ENCODE results near the gene TSEN15.

TSEN15 gene

DNA sequence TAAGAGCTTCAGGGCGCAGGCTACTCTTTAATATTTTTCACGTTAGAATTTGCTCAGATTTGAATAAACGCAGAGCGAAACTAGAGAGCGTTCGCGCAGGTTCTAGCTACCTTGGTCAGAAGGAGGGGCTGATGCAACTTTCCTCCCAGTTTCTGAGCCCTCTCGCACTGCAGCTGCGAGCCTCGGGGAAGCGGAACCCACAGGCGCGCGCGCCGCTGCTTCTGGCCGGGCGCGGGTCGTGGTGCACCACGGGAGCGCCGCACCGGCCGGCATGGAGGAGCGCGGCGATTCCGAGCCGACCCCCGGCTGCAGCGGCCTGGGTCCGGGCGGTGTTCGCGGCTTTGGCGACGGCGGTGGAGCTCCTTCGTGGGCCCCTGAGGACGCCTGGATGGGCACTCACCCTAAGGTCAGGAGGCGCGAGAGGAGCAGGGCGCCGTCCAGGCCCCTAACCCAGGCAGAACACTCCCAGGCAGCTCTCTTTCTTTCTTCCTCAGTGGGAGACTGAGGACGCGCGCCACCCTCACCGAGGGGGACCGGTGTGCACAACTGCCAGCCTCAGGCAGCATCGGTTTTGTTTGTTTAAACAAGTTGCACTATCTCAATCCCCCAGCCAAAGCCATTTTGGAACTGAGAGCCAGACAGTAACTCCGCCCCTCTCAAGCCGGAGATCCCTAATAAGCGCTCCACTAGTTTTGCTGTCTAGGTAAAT, at the start of gene TSEN15:
TSEN15 (plus strand) TSS at position 246 of the 709 bp plus-strand sequence; CDS start at position 272, 26 bp downstream.
- peak; percentile 76 for DNase-seq

DNA sequence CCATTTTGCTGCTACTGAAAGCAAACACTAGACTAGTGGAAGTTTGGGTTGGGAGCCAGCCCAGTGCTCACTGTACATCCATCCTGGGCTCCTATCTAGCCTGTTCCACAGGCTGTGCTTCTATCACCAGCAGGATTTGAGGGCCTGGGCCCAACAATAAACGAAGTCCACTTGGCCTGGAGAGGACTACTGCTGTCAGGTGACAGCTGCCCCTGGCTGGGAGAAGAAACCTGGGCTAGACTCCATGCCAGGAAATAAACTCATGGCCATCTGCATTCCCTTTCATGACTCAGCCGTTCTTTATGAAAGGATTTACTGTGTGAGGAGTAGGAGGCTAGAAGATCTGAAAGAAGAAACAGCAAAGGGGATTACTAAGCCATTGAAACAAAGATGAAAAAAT, 49.5 kb upstream of the TSEN15 start:
- no peak for DNase-seq

DNA sequence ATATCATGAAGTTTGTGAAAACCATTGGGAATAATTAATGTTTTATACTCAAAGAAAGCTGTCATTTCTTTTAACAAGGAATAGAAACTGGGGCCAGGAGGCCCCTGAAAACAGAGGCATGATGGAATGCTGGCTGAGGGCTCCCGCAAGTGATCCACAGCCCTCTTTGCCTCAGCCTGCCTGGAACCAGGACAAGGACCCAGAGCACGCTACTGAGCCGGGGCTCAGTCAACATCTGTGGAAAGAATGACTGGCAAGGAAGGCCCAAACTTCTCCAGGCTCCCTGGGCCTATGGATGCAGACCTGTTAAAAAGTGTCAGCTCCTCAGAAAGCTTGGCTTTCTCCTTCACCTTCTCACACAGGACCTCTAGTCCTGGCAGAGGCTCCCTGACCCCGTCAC, 46.6 kb upstream of the TSEN15 start:
- DNase-seq: no peak

DNA sequence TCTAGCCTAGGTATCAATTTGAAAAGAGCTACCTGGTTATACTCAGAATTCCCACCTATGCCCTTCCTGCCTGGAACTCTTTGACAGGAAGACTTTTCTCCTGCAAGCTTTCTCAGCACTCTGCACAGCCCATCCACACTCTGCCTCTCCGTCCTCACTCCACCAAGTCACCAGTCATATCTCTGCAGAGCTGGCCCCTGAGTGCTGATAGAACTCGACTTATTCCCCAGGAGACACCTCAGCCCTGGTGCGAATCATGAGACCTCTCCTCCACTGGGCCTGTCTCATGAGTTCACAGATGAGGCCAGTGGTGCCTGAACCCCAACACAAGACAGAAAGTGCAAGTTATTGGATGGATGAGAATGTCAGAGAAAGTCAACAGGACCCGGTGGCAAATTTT, 46.0 kb upstream of the TSEN15 start:
- no peak for DNase-seq

DNA sequence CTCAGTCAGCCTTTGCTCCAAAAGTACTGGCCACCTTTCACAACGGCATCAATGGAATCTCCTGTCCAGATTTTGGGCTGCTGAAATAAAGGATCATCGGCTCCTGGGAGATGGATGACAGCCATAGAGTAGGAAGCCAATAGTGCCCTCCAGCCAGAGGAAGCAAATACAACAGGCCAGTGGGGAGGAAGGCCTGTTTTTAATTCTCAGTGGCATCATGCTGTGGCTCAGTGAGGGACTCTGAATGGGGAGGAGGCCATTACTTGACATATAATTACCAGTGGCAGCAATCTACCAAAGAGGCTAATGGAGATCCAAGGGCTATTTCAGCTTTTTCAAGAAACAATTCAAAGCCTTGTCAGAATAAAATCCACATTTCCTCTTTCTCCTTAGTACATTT, 40.7 kb upstream of the TSEN15 start:
- DNase-seq: no peak

DNA sequence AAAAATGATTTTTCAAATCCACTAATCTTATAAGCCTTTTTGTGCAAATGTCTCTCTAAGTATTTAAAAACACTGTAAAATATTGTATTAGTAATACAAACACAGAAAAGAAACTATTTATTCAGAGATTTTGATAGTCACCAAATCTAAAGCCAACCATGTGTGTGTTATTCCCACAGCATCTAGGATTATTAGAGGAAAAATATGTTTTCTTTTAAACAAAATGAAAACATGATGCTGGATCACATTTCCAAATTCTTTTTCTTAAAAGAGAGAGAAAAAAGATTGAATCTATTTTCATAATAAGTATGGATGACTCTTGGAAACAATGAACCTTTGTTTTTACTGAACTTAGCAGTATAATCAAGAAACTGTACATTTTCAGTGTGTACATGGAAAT, 39.3 kb upstream of the TSEN15 start:
- no peak for DNase-seq

DNA sequence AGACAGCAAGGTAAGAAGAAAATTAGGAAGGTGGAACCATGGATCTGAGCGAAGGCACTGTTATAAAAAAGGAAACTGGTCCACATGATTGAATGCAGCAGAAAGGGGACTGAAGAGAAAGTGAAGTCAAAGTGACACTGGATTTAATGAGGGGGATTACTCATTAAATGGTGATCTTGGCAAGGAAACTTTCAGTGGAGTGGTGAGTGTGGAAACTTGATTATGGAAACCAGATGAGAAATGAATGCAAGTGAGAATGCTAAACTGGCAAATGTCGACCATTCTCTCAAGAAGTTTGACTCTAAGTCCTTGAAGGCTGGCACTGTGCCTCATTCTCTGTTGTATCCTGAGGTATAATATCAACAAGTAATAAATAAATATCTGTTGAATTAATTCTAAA, 37.3 kb upstream of the TSEN15 start:
- no peak for DNase-seq

DNA sequence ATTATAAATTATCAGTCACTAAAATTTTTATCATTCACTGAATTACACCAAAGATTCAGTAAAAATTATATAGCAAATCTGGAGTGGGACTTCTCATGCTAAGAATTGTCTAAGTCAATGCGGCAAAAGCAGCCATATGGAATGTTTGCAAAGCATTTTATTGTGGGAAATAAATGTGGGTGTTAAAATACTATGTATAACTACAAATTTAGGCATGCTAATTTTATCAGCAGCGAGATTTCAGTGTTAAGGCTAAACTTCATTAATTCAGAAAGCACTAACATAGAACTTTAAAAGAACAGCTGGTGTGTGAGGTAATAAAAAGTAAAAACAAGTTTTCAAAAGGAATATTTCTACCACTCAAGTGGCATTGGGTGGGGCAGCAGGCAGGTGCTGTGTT, 35.4 kb upstream of the TSEN15 start:
- no peak for DNase-seq

DNA sequence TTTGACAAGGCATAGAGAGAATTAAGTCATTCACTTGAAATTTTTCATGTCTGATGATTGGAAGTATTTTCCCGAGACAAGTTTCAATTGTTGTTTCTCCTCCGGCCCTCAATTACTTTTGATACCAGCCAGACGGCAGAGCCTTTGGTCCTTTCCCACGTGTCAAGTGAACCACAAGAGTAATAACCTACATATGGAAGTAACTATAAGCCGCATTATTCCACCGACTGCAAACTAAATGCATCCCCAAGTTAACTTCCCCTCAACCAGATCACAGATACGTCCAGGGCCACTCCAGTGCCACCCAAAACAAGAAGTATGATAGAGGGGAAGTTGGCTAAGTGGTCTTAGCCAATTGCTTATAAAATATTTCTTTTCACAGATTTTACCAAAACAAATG, 34.2 kb upstream of the TSEN15 start:
- DNase-seq: no peak

DNA sequence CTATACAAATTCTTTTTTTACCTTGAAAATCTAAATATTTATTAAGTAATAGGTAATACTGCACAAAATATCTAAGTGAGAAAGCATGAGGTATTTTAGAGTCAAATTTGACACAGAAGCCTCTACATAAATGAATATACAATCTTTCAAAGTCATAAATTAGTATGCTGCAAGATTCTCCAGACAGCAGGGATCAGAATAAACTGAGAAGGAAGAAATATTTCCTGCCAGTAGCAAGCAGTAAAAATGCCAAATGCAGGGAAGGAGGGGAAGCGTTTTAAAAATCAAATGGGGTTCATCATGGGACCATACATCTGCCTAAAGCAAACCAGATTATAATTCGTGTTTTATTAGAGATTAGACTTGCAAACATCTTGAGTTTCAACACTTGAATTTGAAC, 32.9 kb upstream of the TSEN15 start:
- DNase-seq: no peak

DNA sequence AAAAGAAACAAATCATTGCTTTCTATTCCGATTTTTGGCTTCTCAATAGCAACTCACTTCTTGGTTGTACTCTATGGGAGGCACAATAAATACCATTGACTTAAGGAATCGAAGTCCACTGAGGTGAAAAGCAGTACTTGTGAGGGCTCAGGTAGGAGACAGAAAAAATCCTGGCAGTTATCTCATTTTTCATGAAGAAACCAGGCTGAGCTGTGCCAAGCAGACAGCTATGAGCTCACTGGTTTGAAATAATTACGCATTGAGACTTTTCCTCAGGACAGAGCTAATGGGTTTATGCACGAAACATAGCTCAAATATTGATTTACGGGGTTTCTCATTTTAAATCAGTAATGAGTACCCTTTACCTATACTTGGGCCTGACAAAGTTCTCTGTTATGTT, 32.5 kb upstream of the TSEN15 start:
- DNase-seq: no peak

DNA sequence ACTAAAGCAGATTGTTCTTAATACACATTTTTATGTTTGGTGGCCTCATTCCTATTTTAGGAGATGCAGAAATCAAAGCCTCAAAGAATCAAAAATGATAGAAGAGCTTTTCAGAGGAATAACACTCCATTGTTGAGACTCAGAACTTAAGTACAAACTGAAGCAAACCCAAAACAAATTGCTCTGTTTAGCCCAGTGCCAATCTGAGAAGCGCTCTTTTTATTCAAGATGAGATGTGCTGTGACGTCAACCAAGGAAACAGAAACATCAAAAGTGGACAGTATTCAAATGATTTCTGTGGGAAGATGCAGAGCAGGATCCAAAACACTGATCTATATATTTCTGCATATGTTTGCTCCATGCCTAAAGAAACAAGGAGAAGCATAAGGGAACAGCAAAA, 32.0 kb upstream of the TSEN15 start:
- DNase-seq: no peak

DNA sequence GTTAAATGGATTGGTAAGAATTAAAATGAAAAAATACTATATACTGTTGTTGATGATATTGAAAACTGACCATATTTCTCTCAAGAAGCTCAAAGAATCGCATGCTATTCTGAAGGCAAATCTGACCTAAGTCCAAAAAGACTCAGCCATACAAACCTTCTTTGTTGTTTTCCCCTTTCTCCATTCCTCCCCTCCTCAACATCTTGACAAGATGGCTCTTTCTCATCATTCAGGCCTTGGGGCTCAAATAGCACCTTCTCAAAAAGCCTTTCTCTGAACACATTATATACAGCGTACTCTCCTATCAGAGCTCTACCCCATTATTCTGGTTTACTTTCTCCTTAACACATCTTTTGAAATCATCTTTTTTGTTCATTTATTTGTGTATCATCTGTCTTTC, 31.2 kb upstream of the TSEN15 start:
- no peak for DNase-seq

DNA sequence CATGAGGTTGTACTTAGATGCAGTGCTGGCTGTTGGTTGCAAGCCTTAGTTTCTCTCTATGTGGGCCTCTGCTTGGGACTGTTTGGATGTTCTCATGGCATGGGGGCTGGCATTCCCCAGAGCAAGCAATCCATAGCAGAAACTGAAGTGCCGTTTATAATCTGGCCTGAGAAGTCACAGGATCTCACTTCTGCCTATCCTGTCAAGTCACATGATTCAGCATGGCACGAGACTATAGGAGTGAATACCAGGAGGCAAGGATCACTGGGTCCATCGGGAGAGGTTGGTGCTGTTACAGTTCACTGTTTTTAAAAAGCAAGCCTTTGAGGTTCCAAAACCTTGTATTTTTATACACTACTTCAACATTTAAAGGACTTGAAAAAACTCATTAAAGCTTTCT, 30.7 kb upstream of the TSEN15 start:
- no peak for DNase-seq

DNA sequence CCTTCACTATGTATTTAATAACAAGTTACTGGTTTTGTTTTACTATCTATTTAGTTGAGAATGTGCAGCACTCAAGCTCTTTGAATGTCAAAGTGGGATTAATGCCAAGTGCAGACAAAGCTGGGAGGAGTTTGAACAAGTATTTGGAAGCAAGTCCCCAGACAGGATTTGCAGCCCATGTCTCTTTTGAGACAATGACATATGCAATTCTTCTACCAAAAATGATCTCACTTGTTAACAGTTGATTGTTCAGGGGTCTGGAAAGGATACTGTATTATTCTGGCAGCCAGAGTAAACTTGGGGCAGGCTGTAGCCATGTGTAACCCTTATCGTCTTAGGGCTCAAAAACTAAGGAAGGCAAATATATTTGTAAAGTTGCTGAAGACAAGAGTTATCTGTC, 29.8 kb upstream of the TSEN15 start:
- no peak for DNase-seq

DNA sequence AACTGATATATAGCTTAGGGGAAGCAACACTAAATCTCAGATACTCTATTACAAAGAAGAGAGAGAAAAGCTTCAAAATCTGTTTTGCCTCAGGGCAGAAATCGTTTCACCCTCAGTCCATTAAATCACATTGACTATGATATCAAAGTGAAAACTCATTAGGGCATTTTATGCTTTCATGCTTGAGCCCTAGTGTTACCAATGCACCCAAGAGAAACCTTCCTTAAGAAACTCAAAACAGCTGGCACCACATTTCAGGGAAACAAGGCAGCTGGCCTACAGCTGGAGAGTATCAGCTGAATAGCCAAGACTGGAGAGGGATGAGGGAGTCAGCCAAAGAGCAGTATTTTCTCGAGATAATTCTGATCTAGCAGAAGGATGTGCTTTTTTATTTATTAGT, 28.9 kb upstream of the TSEN15 start:
- no peak for DNase-seq

DNA sequence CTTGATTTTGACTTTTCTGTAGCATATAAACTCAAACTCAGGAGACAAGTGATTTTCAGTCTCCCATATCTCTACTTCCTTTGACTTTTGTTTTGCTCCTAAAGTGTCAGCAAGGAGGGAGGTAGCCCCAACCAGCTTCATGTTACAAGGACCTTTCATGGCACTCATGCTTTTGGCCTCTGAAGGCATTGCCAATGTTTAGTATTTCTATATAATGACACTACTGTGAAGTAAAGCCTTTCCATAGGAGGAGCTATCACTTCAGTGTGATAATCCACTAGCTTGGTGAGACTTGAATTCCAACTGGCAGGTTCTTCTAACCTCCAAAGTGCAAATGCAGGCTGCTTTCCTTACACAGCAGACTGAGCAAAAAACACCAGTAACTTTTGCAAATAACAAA, 28.4 kb upstream of the TSEN15 start:
- no peak for DNase-seq

DNA sequence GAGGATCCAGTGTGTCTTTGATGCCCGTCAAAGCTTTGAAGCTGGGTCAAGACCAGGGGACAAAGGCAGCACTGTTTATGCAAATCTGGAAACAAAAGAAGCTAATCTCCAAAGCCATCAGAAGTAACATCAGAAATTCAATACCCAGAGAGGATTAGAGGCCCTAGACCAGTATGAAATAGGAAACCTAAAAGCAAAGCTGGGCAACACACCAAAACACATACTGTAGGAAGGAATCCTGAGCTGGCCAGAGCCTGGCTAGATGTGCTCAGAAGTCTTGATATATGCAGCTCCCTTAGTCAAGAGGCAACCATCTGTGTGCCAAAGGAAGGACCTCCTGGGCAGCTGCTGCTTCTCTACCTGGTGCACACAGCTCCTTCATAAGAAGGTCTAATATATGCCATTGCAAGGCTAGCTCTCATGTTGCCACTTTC, 26.3 kb upstream of the TSEN15 start:
- DNase-seq: no peak

DNA sequence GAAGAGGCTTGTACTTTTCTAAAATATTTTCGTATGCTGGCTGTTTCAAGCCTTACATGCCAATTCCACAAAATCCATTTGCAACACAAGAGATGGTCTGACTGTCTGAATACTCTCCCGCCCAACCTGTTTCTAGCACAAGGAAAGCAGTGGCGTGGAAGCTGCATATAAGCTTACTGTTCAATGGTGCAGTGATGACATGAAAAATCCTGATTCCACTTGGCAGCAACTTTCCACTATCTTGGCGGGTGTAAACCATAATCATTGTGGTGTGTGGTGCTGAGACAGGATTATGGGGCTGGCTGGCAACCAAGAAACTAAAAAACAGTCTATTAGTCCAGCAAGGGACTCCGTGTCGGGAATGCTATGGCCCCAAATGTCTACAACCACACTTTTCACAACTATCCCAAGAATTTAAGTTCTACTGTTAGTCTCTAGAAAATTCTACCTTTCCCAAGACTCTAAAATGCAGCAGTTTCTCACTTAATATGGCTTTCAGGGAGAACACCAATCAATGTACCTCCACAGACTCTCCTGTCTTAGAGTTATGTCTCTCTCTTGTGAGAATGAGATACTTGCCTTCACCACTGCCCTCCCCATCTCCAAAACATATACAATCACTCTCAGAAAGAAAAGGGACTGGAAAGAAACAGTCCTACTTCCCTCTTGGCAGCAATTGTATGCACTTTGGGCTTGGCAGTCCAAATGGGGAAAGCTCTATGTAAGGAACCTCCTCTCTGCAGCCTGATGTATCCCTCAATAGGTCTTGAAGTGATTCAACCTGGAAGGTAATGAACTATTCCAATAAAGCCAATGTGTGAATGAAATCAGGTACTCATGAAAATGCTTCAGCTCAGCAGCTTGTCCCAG, 23.5 kb upstream of the TSEN15 start:
- DNase-seq: no peak

DNA sequence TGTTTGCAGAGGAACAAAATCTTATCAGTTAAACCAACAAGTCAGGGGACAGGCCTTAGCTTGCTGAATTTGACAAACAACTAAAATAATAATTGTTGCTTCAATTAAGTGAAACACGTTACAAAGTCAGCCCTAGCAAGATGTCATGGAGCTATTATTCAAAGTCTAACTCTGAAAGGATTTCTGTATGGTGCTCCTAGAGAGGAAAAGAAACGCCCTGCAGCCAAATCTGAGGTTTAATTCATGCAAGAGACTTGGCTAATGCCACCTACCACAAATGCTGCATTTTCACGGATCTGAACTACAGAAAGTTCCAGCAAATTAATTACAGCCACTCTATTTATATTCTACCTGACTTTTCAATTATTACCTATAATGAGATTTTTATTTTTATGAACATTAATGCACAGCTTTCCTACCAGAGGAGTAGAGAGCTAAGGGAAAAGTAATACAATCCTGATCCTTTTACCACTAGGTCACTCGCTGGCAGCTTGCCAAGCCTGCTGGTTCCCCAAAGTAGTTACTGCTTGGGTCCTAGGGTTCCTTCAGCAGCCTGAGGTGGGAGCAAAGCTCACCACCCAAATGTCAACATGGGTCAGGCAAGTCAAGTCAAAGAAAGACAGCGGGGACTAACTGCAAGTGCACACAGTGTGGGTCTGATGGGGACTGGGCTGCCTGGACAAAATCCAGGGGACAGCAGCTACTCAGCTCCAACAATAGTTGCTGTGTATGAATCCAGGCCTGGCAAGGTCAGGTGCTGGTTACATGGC, 22.5 kb upstream of the TSEN15 start:
- DNase-seq: no peak

DNA sequence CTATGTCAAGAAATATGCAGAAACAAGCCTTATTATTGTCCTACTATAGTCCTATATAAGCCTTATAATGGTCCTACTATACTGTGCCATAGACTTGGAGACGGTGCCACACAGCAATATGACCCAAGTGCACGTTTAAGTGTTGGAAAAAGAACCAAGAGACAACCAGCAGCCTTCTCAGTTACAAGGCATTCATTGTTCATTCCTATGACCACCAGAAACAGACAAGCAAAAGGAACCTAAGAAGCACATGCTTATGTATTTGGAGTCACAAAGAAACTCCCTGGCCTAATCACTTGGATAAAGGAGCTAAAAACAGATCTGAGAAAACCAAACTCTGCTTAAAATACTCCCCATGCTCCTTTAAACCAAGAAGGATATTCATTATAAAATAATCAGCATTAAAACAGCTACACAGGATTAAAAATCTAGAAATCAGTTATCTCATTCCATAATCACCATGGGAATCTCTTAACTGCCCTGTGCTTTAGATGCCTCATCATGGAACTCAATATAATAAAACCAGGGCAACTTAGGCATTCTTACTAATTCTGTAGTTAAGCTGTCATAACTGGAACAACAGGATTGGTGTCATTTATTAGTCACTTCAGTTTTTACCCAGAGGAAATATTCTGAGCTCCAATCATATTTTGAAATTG, 21.0 kb upstream of the TSEN15 start:
- DNase-seq: no peak

DNA sequence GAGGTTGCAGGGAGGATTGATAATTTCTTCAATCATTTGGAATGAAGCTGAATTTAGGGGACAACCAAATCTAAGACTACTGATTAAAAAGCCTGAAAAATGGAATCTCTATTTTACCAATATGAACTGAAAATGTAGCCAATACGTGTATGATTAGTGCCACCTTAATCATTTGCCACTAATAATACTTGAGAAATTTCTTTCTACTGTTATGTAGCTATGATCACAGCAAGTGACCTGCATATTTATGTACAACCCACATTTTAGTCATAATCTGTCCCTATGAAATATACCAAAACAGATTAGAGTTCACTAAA, 20.5 kb upstream of the TSEN15 start:
- DNase-seq: no peak

DNA sequence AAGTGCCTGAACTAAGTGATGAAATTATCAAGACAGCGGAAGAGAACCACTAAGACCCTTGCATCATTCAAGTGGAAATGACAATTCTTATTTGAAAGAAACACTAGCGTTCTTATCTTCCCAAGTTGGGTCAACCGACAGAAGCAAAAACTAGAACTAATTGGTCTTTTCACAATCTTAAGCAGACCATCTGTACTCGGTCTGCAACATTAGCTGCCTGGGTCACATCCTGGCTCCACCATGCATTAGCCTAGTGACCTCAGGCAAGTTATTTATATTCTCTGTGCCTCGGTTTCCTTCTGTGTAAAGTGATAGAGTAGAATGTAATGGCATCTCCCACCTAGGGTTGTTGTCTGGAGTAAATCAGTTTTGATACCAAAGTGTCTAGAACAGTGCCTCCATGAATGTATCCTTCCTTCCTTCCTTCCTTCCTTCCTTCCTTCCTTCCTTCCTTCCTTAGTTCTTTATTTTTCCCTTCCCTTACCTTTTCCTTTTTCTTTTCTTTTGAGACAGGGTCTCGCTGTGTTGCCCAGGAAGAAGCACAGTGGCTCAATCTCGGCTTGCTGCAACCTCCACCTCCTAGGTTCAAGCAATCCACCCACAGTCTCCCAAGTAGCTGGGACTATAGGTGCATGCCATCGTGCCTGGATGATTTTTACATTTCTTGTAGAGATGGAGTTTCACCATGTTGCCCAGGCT, 20.0 kb upstream of the TSEN15 start:
- no peak for DNase-seq

Measured in CD4-positive, alpha-beta T cell treated with Interleukin-17A for 1 hour (primary cell).